GM12892 (cell line): ENCODE results near the gene PAK6.

Experiments
- DNase-seq: peaks from one replicate; pipeline ENCODE4 v3.0.0; 2011; ENCODE audit not compliant: insufficient read length
- FAIRE-seq: peaks from 2 replicates; lab custom pipeline; 2011; peaks lifted over from hg19 to GRCh38; lab: Jason Lieb, UNC
- POLR2A ChIP-seq: IDR thresholded peaks from 2 replicates; pipeline ENCODE4 v1.6.1; 2011; ENCODE audit warnings: low read depth, low read length, control low read depth
- POLR2AphosphoS5 ChIP-seq: IDR thresholded peaks from 2 replicates; pipeline ENCODE4 v1.6.1; 2011; ENCODE audit warnings: low read depth, low read length, control low read depth
- TAF1 ChIP-seq: IDR thresholded peaks from 2 replicates; pipeline ENCODE4 v1.6.1; 2011; ENCODE audit warnings: low read depth, mild to moderate bottlenecking, control low read depth, low read length, borderline replicate concordance

The PAK6 gene

GRCh38 chr15:40232625-40233070, 6.2 kb upstream of the PAK6 start:
- no peak for TF ChIP-seq TAF1
- no peak for TF ChIP-seq POLR2AphosphoS5
- no peak for TF ChIP-seq POLR2A
- FAIRE-seq (no peak), DNase-seq (no peak)

- TF ChIP-seq POLR2AphosphoS5 = no peak
- TF ChIP-seq TAF1 = no peak
- TF ChIP-seq POLR2A = no peak
- DNase-seq = no peak
- FAIRE-seq = no peak
These were observed 4.9 kb upstream of the PAK6 start for GRCh38 chr15:40233727-40234577.

GRCh38 chr15:40234783-40235182, 4.1 kb upstream of the PAK6 start:
- DNase-seq (no peak), FAIRE-seq (no peak)
- TF ChIP-seq POLR2A (no peak), TAF1 (no peak), POLR2AphosphoS5 (no peak)

GRCh38 chr15:40235201-40235885, 3.5 kb upstream of the PAK6 start:
- no peak for FAIRE-seq
- no peak for DNase-seq
- TF ChIP-seq POLR2AphosphoS5 = no peak
- no peak for TF ChIP-seq TAF1
- TF ChIP-seq POLR2A = no peak

- TF ChIP-seq POLR2A (no peak), TAF1 (no peak), POLR2AphosphoS5 (no peak)
- FAIRE-seq (no peak), DNase-seq (no peak)
These were observed 485 bp downstream of the PAK6 start for GRCh38 chr15:40239404-40239692.

- DNase-seq (no peak), FAIRE-seq (no peak)
- TF ChIP-seq POLR2AphosphoS5 = no peak
- no peak for TF ChIP-seq POLR2A
- no peak for TF ChIP-seq TAF1
These were observed 1.1 kb downstream of the PAK6 start for GRCh38 chr15:40239693-40240618.

- TF ChIP-seq POLR2A (no peak), POLR2AphosphoS5 (no peak), TAF1 (no peak)
- FAIRE-seq (no peak), DNase-seq (no peak)
These were observed 1.9 kb downstream of the PAK6 start for GRCh38 chr15:40240619-40241221.

- no peak for DNase-seq
- FAIRE-seq = no peak
- TF ChIP-seq POLR2A (no peak), TAF1 (no peak), POLR2AphosphoS5 (no peak)
These were observed 2.7 kb downstream of the PAK6 start for GRCh38 chr15:40241269-40242212.

- TF ChIP-seq POLR2A (no peak), TAF1 (no peak), POLR2AphosphoS5 (no peak)
- no peak for FAIRE-seq
These were observed 3.3 kb downstream of the PAK6 start for GRCh38 chr15:40242213-40242599.

GRCh38 chr15:40242601-40243000, 3.7 kb downstream of the PAK6 start:
- FAIRE-seq (no peak), DNase-seq (no peak)
- TF ChIP-seq POLR2A (no peak), TAF1 (no peak), POLR2AphosphoS5 (no peak)

More at GRCh38 chr15:40242213-40242599, 3.3 kb downstream of the PAK6 start:
- DNase-seq = no peak
